ENCODE measurements around the gene ZNF821. TPM values are rescaled to one million over a fixed set of nuclear protein-coding genes. Genes with fewer than 3 reads are reported as not detected.
A peak's percentile ranks its signal among the peaks of the same experiment; 100 is the strongest.

Gene ZNF821
- total RNA-seq, 1 donor from 2014 or later, result 10.3 TPM

DNA sequence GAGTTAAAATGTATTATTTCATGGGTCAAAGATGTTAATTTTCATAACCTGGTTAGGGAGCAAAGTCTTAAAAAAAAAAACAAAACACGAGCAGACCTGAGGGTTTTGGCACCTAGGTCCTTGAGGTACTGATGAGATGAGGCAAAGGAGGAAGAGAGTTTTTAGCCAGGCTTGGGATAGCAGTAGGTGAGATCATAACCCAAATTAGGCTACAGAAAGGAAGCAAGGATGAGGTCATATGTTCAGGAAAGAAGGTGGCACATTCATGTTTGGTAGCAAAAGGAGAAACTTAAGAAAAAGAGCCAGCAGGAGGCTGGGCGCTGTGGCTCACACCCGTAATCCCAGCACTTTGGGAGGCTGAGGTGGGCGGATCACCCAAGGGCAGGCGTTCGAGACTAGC is 35.4 kb downstream of the ZNF821 start:
- no peak overlapping the region for H3K27ac Mint-ChIP-seq
- no peak overlapping the region for H3K4me3 ChIP-seq
- H4K20me1 ChIP-seq (ENCODE audit: low read depth), result peaks cover 21% of the 10 kb centered on the region
- peaks cover 7% of the 10 kb centered on the region for H3K4me1 ChIP-seq
- no peak overlapping the region for H3K27ac ChIP-seq
- no peaks in the 10 kb centered on the region for H3K9me3 Mint-ChIP-seq
- H3K9me3 ChIP-seq (ENCODE audit: low read depth), result no peaks in the 10 kb centered on the region
- H3K4me2 ChIP-seq, result no peak overlapping the region
- H3K36me3 ChIP-seq, result peaks cover 7% of the 10 kb centered on the region
- no peak for TF ChIP-seq EZH2 (IDR thresholded peaks at IDR 0.05)
- TF ChIP-seq, protein P1, sequence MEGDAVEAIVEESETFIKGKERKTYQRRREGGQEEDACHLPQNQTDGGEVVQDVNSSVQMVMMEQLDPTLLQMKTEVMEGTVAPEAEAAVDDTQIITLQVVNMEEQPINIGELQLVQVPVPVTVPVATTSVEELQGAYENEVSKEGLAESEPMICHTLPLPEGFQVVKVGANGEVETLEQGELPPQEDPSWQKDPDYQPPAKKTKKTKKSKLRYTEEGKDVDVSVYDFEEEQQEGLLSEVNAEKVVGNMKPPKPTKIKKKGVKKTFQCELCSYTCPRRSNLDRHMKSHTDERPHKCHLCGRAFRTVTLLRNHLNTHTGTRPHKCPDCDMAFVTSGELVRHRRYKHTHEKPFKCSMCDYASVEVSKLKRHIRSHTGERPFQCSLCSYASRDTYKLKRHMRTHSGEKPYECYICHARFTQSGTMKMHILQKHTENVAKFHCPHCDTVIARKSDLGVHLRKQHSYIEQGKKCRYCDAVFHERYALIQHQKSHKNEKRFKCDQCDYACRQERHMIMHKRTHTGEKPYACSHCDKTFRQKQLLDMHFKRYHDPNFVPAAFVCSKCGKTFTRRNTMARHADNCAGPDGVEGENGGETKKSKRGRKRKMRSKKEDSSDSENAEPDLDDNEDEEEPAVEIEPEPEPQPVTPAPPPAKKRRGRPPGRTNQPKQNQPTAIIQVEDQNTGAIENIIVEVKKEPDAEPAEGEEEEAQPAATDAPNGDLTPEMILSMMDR (IDR thresholded peaks at IDR 0.05), result no peak
- no peak for TF ChIP-seq EZH2phosphoT487 (IDR thresholded peaks at IDR 0.05)
- no peak overlapping the region for H2AFZ ChIP-seq (replicated peaks)
- H3K4me1 Mint-ChIP-seq, result peaks cover 20% of the 10 kb centered on the region
- DNase-seq (ENCODE audit: low spot score), result no peak
- H3K79me2 ChIP-seq (ENCODE audit: low read depth), result peaks cover 23% of the 10 kb centered on the region
- peaks cover 13% of the 10 kb centered on the region for H3K36me3 Mint-ChIP-seq
- H3K9ac ChIP-seq, result no peak overlapping the region
- no peaks in the 10 kb centered on the region for H3F3A ChIP-seq (ENCODE audit: low read depth)
- H3K27me3 ChIP-seq, result no peaks in the 10 kb centered on the region
- H3K4me3 Mint-ChIP-seq, result no peak overlapping the region
- H3K27me3 Mint-ChIP-seq (ENCODE audit: insufficient read depth, low read depth), result peaks cover 10% of the 10 kb centered on the region

GRCh38 chr16:71847096-71847495 is 36.9 kb downstream of the ZNF821 start:
- Mint-ChIP-seq H3K27ac (no peak overlapping the region), H3K27me3 (ENCODE audit: insufficient read depth, low read depth) (peaks cover 9% of the 10 kb centered on the region), H3K36me3 (peaks cover 13% of the 10 kb centered on the region), H3K4me1 (peaks cover 20% of the 10 kb centered on the region), H3K4me3 (peak overlapping the region; percentile 95), H3K9me3 (no peaks in the 10 kb centered on the region)
- TF ChIP-seq EZH2phosphoT487 (IDR thresholded peaks at IDR 0.05), result no peak
- TF ChIP-seq EZH2 (IDR thresholded peaks at IDR 0.05), result no peak
- Histone ChIP-seq H3K9ac (peak overlapping the region; percentile 93), H3K4me3 (peak overlapping the region; percentile 94), H3K27me3 (no peaks in the 10 kb centered on the region), H4K20me1 (ENCODE audit: low read depth) (peaks cover 13% of the 10 kb centered on the region), H3K4me1 (peaks cover 7% of the 10 kb centered on the region), H3K27ac (no peak overlapping the region), H3K9me3 (ENCODE audit: low read depth) (no peaks in the 10 kb centered on the region), H3K36me3 (peaks cover 7% of the 10 kb centered on the region), H2AFZ (replicated peaks) (no peak overlapping the region), H3K79me2 (ENCODE audit: low read depth) (peaks cover 23% of the 10 kb centered on the region), H3K4me2 (peak overlapping the region; percentile 94), H3F3A (ENCODE audit: low read depth) (no peaks in the 10 kb centered on the region)
- no peak for DNase-seq (ENCODE audit: low spot score)

DNA sequence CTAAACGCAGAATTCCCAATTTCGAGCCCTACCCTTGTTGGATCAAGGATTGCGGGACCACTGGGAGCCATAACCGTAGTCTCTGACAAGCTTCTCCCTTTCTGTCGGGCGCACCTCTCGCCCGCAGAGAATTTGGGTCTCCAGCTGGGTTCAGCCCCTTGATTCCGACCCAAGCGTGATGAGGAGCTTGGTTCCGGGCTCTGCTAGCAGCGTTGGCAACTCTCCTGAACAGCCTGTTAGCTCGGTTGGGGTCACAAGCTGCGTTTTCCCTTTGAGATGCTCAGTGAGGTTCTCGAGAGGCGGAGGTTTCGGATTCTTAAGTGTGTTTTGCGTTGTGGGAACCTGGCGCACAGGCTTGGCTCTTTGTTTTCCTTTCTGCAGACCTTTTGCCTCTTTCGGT is 37.6 kb downstream of the ZNF821 start:
- H4K20me1 ChIP-seq (ENCODE audit: low read depth), result peaks cover 13% of the 10 kb centered on the region
- H3K36me3 Mint-ChIP-seq, result peaks cover 13% of the 10 kb centered on the region
- H3K4me3 ChIP-seq, result peak overlapping the region; percentile 94
- no peaks in the 10 kb centered on the region for H3K9me3 Mint-ChIP-seq
- H3K4me1 Mint-ChIP-seq, result peaks cover 20% of the 10 kb centered on the region
- peaks cover 23% of the 10 kb centered on the region for H3K79me2 ChIP-seq (ENCODE audit: low read depth)
- no peaks in the 10 kb centered on the region for H3K9me3 ChIP-seq (ENCODE audit: low read depth)
- peaks cover 7% of the 10 kb centered on the region for H3K36me3 ChIP-seq
- H3K27ac Mint-ChIP-seq, result no peak overlapping the region
- DNase-seq (ENCODE audit: low spot score), result peak; percentile 51
- H3K27me3 Mint-ChIP-seq (ENCODE audit: insufficient read depth, low read depth), result peaks cover 7% of the 10 kb centered on the region
- H3K27me3 ChIP-seq, result no peaks in the 10 kb centered on the region
- H3K4me2 ChIP-seq, result peak overlapping the region; percentile 94
- H3K4me3 Mint-ChIP-seq, result peak overlapping the region; percentile 95
- H3K9ac ChIP-seq, result peak overlapping the region; percentile 93
- no peaks in the 10 kb centered on the region for H3F3A ChIP-seq (ENCODE audit: low read depth)
- TF ChIP-seq, protein P1 (IDR thresholded peaks at IDR 0.05), result no peak
- no peak for TF ChIP-seq EZH2phosphoT487 (IDR thresholded peaks at IDR 0.05)
- no peak for TF ChIP-seq EZH2 (IDR thresholded peaks at IDR 0.05)
- H2AFZ ChIP-seq (replicated peaks), result peak overlapping the region; percentile 75
- no peak overlapping the region for H3K27ac ChIP-seq
- H3K4me1 ChIP-seq, result peaks cover 7% of the 10 kb centered on the region

GRCh38 chr16:71845639-71846430 is 38.1 kb downstream of the ZNF821 start, which contains the start of gene ATXN1L:
TSS of gene ATXN1L (plus strand) at chr16:71845976. CDS start at chr16:71849741, 3,765 bp downstream.
- H2AFZ ChIP-seq (replicated peaks), result peak within 1 kb of the TSS; percentile 75
- peaks cover 20% of the 10 kb centered on the region for H3K4me1 Mint-ChIP-seq
- peak within 1 kb of the TSS; percentile 93 for H3K9ac ChIP-seq
- H3K36me3 ChIP-seq, result peaks cover 7% of the 10 kb centered on the region
- peaks cover 13% of the 10 kb centered on the region for H3K36me3 Mint-ChIP-seq
- H3F3A ChIP-seq (ENCODE audit: low read depth), result no peaks in the 10 kb centered on the region
- no peak within 1 kb of the TSS for H3K27ac ChIP-seq
- peak within 1 kb of the TSS; percentile 94 for H3K4me3 ChIP-seq
- DNase-seq (ENCODE audit: low spot score), result peak; percentile 93
- peaks cover 13% of the 10 kb centered on the region for H4K20me1 ChIP-seq (ENCODE audit: low read depth)
- H3K27me3 ChIP-seq, result no peaks in the 10 kb centered on the region
- peaks cover 23% of the 10 kb centered on the region for H3K79me2 ChIP-seq (ENCODE audit: low read depth)
- no peaks in the 10 kb centered on the region for H3K9me3 Mint-ChIP-seq
- H3K4me3 Mint-ChIP-seq, result peak within 1 kb of the TSS; percentile 95
- H3K4me2 ChIP-seq, result peak within 1 kb of the TSS; percentile 94
- H3K4me1 ChIP-seq, result peaks cover 7% of the 10 kb centered on the region
- peak within 1 kb of the TSS; percentile 83 for H3K27ac Mint-ChIP-seq
- H3K27me3 Mint-ChIP-seq (ENCODE audit: insufficient read depth, low read depth), result peaks cover 7% of the 10 kb centered on the region
- H3K9me3 ChIP-seq (ENCODE audit: low read depth), result no peaks in the 10 kb centered on the region
- TF ChIP-seq, protein P1 (IDR thresholded peaks at IDR 0.05), result no peak
- TF ChIP-seq EZH2 (IDR thresholded peaks at IDR 0.05) (no peak), EZH2phosphoT487 (IDR thresholded peaks at IDR 0.05) (no peak)
